ENCODE measurements around the gene ERC2.

ERC2 gene

DNA sequence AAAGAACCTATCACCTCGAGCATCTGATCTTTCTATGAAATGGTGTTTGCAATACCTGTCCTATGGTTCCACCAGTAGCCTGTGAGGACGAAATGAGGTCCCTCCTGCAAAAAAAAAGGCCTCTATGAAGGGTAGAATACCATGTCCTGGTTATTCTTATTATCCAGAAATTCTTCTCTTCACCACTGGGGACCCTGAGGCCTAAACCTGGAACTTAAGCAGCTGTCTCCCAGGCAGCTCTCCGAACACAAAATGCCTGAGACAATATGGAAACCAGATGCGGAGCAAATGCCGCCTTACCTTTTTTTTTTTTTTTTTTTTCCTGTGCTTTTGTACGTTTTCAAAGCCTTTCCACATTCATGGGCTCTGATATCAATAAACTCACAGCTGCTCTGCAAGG is 919.1 kb downstream of the ERC2 start:
- Mint-ChIP-seq H3K4me3 (no peak overlapping the region), H3K36me3 (peaks cover 2% of the 10 kb centered on the region), H3K4me1 (ENCODE audit: low read depth) (no peaks in the 10 kb centered on the region), H3K27me3 (no peaks in the 10 kb centered on the region), H3K27ac (no peak overlapping the region), H3K9me3 (ENCODE audit: low read depth) (no peaks in the 10 kb centered on the region)

DNA sequence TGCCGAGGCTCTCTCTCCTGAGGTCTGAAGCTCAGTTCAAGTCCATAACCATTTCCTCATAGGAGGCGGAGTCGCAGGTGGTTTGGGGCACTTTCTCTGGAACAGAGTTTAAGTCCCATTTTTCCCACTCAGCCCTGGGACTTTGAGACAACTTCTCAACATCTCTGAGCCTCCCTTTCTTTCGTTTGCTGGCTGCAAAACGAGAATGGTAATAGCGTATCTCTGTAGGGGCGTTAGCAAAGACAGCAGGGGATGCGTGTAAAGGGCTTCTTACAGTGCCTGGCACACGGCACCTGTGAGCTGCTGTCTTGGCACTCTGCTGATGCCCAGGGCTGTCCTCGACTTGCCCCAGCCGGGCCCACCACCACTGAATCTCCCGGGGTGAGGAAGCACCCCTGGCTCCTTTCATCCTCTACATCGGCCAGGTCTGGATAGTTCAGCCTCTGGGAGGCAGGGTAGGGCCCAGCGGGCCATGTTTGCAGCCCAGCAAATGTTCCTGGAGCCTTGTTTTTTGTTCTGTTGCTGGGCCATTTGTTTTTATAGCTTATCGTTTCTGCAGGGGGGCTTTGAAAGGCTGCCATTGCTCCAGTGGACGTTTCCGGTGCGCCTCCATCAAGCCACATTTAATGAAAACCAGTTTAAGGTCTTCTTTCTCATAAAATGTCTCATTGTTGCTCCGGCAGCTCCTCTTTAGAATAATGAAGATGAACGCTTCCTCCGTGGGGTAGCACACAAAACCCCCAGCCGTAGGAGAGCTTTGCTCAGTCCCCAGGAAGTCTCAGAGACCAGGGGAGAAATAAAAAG is 921.2 kb downstream of the ERC2 start:
- Mint-ChIP-seq H3K27me3 (no peaks in the 10 kb centered on the region), H3K4me3 (no peak overlapping the region), H3K27ac (no peak overlapping the region), H3K36me3 (no peaks in the 10 kb centered on the region), H3K4me1 (ENCODE audit: low read depth) (no peaks in the 10 kb centered on the region), H3K9me3 (ENCODE audit: low read depth) (no peaks in the 10 kb centered on the region)

DNA sequence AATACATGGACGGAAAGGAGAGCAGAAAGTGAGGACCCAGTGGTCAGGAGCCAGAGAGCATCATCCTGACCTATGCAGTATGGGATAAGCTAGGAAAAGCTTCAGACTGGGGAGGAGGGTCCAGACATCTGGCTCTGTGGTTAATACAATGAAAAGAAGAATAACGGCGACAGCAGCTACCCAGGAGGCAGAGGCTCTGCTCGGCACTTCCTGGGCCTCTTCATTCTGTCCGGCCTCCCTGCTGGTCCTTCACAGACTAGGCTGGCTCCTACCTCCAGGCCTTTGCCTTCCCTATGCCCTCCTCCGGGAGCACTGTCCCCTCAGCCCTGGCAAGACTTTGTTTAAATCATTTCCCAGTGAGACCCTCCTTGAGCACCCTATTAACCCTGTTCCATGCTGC is 922.3 kb downstream of the ERC2 start:
- Mint-ChIP-seq H3K36me3 (no peaks in the 10 kb centered on the region), H3K27ac (no peak overlapping the region), H3K4me3 (no peak overlapping the region)

DNA sequence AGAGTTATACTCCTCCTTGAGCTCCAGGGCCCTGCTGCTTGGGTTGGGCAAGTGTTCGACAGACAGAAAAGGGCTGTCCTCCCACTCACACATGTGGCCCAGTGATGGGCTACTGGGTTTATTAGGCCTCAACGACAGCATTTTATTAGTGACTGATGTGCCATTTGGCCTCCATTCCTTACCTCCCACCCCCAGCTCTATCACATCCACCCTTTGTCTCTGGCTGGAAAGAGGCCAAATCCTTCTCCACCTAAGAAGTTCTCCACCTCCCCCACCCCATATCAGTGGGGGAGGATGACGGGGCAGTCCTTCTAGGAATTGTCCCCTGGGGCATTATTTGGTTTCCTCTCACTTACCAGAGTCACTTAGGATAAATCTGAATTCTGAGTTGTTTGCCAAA is 924.0 kb downstream of the ERC2 start:
- Mint-ChIP-seq H3K27ac (no peak overlapping the region), H3K36me3 (no peaks in the 10 kb centered on the region), H3K27me3 (no peaks in the 10 kb centered on the region), H3K4me3 (no peak overlapping the region), H3K4me1 (ENCODE audit: low read depth) (no peaks in the 10 kb centered on the region), H3K9me3 (ENCODE audit: low read depth) (no peaks in the 10 kb centered on the region)

More for the DNA sequence above, 922.3 kb downstream of the ERC2 start:
- H3K4me1 Mint-ChIP-seq (ENCODE audit: low read depth), result no peaks in the 10 kb centered on the region
- H3K27me3 Mint-ChIP-seq, result no peaks in the 10 kb centered on the region
- no peaks in the 10 kb centered on the region for H3K9me3 Mint-ChIP-seq (ENCODE audit: low read depth)

DNA sequence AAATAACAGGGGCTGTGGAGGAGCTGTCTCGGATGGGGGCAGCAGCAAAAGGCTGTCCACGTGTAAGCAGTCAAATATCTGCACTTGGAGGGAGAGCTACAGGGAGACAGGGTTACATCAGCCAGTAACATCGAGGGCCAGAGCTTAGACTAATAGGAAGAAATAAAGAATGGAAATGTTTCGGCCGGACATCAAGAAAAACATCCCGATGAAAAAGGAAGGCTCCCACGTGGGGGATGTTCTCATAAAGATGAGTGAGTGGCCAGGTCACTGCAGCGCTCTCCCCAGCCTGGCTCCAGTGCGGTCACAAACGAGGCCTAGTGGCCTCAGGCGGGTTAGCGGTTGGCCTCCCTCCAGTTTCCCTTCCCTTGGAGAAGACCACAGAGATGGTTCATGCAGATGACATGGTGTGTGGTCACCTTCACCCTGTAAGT is 925.1 kb downstream of the ERC2 start:
- Mint-ChIP-seq H3K9me3 (ENCODE audit: low read depth) (no peaks in the 10 kb centered on the region), H3K27ac (no peak overlapping the region), H3K36me3 (no peaks in the 10 kb centered on the region), H3K4me3 (no peak overlapping the region), H3K4me1 (ENCODE audit: low read depth) (no peaks in the 10 kb centered on the region), H3K27me3 (no peaks in the 10 kb centered on the region)

DNA sequence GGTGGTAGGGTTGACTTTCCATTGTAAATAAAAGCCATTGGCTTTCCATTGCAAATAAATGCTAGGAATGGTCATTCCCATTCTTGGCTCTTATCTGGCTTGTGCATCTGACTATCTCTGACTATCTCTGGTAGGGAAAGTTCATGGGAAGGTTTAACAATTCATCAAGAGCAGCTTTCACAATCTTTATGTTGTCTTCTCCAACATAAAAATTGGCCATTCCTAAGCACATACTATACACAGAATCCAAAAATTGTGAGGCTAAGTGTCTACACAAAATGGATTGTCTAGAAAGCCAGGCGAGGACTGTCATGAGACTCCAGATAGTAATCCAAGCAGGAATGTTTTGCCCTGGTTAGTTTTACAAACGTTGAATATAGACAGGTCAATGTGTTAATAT is 926.8 kb downstream of the ERC2 start:
- no peaks in the 10 kb centered on the region for H3K36me3 Mint-ChIP-seq
- H3K9me3 Mint-ChIP-seq (ENCODE audit: low read depth), result no peaks in the 10 kb centered on the region
- H3K27me3 Mint-ChIP-seq, result no peaks in the 10 kb centered on the region
- no peaks in the 10 kb centered on the region for H3K4me1 Mint-ChIP-seq (ENCODE audit: low read depth)
- no peak overlapping the region for H3K27ac Mint-ChIP-seq
- H3K4me3 Mint-ChIP-seq, result no peak overlapping the region

DNA sequence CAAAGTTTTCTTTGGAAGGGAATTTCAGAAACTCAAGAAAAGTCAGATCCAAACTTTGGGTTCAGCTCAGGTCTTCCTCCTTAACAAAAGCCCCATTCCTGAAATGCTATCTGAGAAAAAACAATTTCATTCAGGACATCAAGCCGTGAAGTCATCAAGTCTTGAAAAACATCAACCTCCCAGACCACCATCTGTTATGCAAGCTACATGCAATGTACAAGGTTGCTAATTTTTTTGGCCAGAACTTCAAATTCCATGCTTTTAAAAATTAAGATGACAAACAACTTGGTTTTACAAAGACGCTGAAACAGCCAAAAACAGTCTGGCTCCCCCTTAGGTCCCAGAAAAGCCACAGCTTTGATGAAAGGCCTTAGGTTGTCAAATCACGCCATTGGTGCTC is 927.3 kb downstream of the ERC2 start:
- Mint-ChIP-seq H3K36me3 (no peaks in the 10 kb centered on the region), H3K9me3 (ENCODE audit: low read depth) (no peaks in the 10 kb centered on the region), H3K4me1 (ENCODE audit: low read depth) (no peaks in the 10 kb centered on the region), H3K27ac (no peak overlapping the region), H3K27me3 (no peaks in the 10 kb centered on the region), H3K4me3 (no peak overlapping the region)

DNA sequence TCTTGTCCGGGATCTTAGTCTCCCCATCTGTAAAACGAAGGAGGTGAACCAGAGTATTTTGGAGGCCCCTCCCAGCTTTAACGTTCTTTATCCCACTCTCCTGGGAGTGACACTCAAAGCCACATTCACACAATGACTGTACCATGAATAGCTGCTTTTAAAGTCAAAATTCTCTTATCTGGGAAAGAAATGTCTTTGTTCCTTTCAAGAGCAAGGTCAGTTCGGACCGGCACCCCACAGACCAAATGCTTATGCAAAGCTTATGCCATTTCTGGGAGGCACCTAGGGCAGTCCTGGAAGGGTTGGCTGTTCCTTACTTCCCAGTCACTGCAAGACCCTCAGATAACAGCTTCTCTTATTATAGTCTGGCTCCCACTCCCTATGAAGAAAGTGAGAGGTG is 927.7 kb downstream of the ERC2 start:
- H3K27ac Mint-ChIP-seq, result no peak overlapping the region
- H3K36me3 Mint-ChIP-seq, result no peaks in the 10 kb centered on the region
- H3K4me3 Mint-ChIP-seq, result no peak overlapping the region
- no peaks in the 10 kb centered on the region for H3K27me3 Mint-ChIP-seq
- no peaks in the 10 kb centered on the region for H3K9me3 Mint-ChIP-seq (ENCODE audit: low read depth)
- H3K4me1 Mint-ChIP-seq (ENCODE audit: low read depth), result no peaks in the 10 kb centered on the region

DNA sequence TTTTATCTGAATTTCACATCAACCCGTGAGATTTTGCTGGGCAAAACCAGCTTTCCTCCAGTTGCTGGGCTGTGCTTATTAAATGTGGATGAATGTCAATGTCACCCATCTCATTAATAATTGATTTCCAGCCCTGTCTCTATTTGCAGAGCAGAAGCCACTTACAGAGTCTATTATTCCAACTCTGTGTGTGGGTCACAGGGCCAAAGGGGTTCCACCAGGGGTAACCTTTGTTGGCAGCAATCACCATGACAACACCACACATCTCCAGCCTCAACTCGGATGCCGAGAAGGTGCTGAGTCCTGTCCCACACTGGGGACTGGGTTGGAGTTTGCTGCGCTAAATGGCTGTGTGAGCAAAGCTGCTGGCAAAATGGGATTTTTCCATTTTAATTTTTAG is 930.1 kb downstream of the ERC2 start:
- Mint-ChIP-seq H3K27ac (no peak overlapping the region), H3K36me3 (no peaks in the 10 kb centered on the region), H3K27me3 (no peaks in the 10 kb centered on the region), H3K9me3 (ENCODE audit: low read depth) (no peaks in the 10 kb centered on the region), H3K4me3 (no peak overlapping the region), H3K4me1 (ENCODE audit: low read depth) (no peaks in the 10 kb centered on the region)

DNA sequence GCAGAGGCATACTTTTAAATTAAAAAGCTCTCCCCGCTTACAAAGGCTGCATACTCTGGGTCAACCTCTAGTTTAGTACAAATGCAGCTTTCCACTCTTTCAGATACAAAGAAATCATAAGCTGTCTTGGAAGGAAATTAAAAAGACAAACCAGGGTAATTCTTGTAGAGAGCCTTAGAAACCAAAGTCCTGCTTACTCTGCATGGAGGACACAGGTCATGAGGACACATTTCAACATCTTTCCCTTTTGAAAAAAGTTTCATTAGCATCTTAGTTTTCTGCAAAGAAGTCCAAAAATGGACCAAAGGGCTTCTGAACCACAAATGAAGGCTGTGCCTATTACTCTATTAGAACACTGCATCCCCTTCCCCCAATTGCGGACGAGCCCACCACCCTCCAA is 930.7 kb downstream of the ERC2 start:
- H3K36me3 Mint-ChIP-seq, result no peaks in the 10 kb centered on the region
- no peaks in the 10 kb centered on the region for H3K9me3 Mint-ChIP-seq (ENCODE audit: low read depth)

DNA sequence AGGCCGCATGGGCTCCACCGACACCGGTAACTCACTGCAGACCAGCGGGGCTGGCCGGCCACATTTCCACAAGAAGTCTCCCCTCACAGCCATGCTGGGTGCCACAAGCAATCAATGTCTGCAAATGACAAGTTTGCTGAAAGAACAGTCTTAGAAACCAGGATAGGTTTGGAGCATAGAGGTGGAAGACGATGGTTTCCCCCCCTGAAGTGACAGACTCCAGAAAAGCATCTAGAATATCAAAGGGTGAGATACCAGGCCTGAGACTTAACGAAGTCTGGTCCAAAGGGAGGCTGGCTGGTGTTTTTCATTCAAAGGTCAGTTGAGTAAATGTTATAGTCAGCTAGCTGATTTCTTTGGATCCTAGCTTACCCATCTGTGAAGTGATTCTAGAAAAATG is 931.1 kb downstream of the ERC2 start:
- H3K27ac Mint-ChIP-seq, result no peak overlapping the region
- no peaks in the 10 kb centered on the region for H3K9me3 Mint-ChIP-seq (ENCODE audit: low read depth)
- no peaks in the 10 kb centered on the region for H3K4me1 Mint-ChIP-seq (ENCODE audit: low read depth)
- H3K36me3 Mint-ChIP-seq, result no peaks in the 10 kb centered on the region
- H3K4me3 Mint-ChIP-seq, result no peak overlapping the region
- H3K27me3 Mint-ChIP-seq, result no peaks in the 10 kb centered on the region

More for the DNA sequence above, 930.7 kb downstream of the ERC2 start:
- Mint-ChIP-seq H3K4me1 (ENCODE audit: low read depth) (no peaks in the 10 kb centered on the region), H3K4me3 (no peak overlapping the region), H3K27me3 (no peaks in the 10 kb centered on the region), H3K27ac (no peak overlapping the region)

DNA sequence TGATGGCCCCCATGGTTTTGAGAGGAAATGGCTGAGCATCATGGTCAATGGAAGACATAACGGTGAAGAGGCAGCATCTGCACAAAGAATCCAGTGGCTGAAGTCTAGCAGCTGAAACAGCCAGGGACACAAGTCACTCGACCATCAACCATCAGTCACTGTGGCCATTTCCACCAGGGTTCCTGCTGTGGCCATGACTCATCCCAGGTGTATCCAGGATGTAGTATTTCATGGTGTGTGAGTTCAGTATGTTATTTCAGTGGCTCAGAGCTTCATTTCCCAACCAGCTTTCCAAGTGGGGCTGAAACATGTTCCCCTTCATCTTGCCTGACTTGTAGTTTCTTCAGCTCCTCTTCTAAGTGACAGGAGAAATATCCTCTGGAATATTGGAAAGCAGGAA is 933.4 kb downstream of the ERC2 start:
- H3K4me3 Mint-ChIP-seq, result no peak overlapping the region
- H3K9me3 Mint-ChIP-seq (ENCODE audit: low read depth), result no peaks in the 10 kb centered on the region
- H3K27ac Mint-ChIP-seq, result no peak overlapping the region
- H3K36me3 Mint-ChIP-seq, result no peaks in the 10 kb centered on the region
- H3K4me1 Mint-ChIP-seq (ENCODE audit: low read depth), result no peaks in the 10 kb centered on the region
- no peaks in the 10 kb centered on the region for H3K27me3 Mint-ChIP-seq

DNA sequence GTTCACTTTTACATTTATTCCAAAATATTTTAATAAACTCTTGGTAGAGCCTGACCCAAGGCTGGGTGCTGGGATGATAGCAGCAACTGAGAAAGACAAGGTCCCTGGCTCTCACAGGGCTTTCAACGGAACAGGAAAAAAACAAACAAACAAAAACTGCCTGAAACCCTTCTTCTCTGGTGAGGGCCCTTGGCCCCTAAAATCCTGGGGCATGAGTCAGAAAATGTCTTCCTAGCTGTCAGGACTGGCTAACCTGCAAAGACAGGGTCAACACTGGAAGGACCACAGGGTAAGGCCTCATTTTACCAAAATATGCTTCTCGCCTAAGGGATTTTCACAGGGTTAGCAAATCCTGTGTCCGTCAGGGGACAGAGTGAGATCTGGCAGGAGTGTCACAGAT is 935.5 kb downstream of the ERC2 start:
- Mint-ChIP-seq H3K4me3 (no peak overlapping the region), H3K27me3 (no peaks in the 10 kb centered on the region), H3K4me1 (ENCODE audit: low read depth) (no peaks in the 10 kb centered on the region), H3K9me3 (ENCODE audit: low read depth) (no peaks in the 10 kb centered on the region), H3K36me3 (no peaks in the 10 kb centered on the region), H3K27ac (no peak overlapping the region)

DNA sequence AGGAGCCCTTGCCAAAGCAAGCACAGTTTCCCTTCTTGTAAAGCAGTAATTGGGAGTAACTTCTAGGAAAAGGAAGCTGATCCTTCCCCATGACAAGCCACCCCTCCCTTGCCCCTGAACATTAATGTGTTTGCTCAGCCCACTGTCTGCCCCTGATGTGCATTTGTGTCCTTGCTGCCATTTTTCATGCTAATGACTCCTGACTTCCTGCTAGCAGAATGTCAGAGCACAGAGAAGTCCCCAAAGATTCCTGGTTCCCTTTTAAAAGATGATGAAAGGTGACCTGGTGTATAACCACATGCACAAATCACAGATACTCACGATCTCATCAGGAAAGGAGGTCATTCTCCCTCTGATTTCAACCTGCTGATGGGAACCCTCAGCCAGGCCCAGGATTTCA is 936.9 kb downstream of the ERC2 start:
- Mint-ChIP-seq H3K4me3 (no peak overlapping the region), H3K9me3 (ENCODE audit: low read depth) (no peaks in the 10 kb centered on the region), H3K27ac (no peak overlapping the region), H3K27me3 (no peaks in the 10 kb centered on the region), H3K4me1 (ENCODE audit: low read depth) (no peaks in the 10 kb centered on the region), H3K36me3 (no peaks in the 10 kb centered on the region)

DNA sequence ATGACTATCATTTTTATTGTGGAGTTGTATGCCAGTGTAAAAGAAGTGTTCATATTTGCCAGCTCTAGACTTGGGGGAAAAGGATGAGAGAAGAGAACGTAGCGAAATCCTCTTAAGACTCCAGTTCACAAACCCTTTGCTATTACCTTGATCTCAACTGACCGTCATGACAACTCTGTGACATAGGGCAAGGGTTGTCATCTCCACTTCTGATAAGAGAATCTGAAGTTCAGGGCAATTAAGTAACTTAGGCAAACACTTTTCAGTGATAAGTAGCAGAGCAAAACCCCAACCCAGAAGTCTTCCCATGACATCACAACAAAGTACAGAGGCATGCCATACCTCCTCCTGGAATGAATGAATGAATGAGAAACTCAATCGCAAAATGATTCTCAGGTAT is 940.9 kb downstream of the ERC2 start:
- no peak overlapping the region for H3K4me3 Mint-ChIP-seq
- no peaks in the 10 kb centered on the region for H3K9me3 Mint-ChIP-seq (ENCODE audit: low read depth)
- H3K36me3 Mint-ChIP-seq, result no peaks in the 10 kb centered on the region
- H3K27me3 Mint-ChIP-seq, result no peaks in the 10 kb centered on the region
- H3K27ac Mint-ChIP-seq, result no peak overlapping the region
- H3K4me1 Mint-ChIP-seq (ENCODE audit: low read depth), result no peaks in the 10 kb centered on the region

DNA sequence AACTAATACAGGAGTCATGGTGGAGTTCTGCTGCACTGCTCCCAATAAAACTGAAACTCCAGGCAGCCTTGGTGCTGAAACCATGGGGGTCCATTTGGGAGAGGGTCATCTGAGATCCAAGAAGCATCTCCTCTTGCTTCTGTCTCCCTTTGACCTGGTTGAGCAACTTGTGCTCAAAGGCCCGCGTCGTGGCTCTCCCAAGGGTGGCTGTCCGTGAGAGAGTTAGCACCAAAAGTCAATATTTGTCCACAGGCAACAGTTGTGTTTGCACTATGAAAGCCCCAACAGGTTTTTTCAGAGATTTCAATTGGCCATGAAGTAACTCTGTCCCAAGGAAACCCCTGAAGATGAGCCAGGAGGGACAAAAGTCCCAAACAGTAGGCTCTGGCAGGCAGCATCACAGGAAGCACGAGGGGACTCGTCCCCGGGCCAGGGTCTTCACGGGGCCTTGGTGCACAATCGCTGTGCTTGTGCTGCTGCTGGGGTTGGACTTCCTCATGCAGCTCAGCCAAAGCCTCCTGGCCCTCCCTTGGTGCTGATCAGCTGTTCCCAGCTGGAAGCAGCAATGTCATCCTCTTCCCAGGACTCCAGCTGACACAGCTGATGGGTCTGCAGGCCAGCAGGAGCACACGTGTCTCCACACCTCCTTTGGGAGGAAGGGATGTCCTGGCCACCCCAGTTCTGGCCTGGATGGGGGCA is 941.8 kb downstream of the ERC2 start:
- Mint-ChIP-seq H3K4me1 (ENCODE audit: low read depth) (no peaks in the 10 kb centered on the region), H3K27ac (no peak overlapping the region), H3K27me3 (no peaks in the 10 kb centered on the region), H3K9me3 (ENCODE audit: low read depth) (no peaks in the 10 kb centered on the region), H3K36me3 (no peaks in the 10 kb centered on the region), H3K4me3 (no peak overlapping the region)

Data from activated naive CD8-positive, alpha-beta T cell (primary cell).